Activated CD4-positive, alpha-beta T cell treated with anti-CD3 and anti-CD28 coated beads, Interleukin-2, amount 50 U/mL, for 4 hours (primary cell): ENCODE data around the gene TRAM2.

Experiments
- DNase-seq, 2 experiments: peaks; one replicate each; pipeline ENCODE4 v3.0.0-alpha.2; 2020

Gene TRAM2

GRCh38 chr6:52544602-52545405, 32.1 kb downstream of the TRAM2 start:
- no peak for DNase-seq

GRCh38 chr6:52543729-52544601, 32.9 kb downstream of the TRAM2 start:
- no peak for DNase-seq

- DNase-seq: no peak
Observed at GRCh38 chr6:52543262-52543661, 33.6 kb downstream of the TRAM2 start.

GRCh38 chr6:52541135-52541534, 35.7 kb downstream of the TRAM2 start:
- DNase-seq: no peak

GRCh38 chr6:52540286-52540902, 36.5 kb downstream of the TRAM2 start:
- DNase-seq: no peak

- DNase-seq: no peak
Observed at GRCh38 chr6:52539607-52540006, 37.3 kb downstream of the TRAM2 start.

GRCh38 chr6:52538901-52539354, 37.9 kb downstream of the TRAM2 start:
- DNase-seq: no peak

- no peak for DNase-seq
Observed at GRCh38 chr6:52538252-52538900, 38.5 kb downstream of the TRAM2 start.

- no peak for DNase-seq
Observed at GRCh38 chr6:52537001-52537753, 39.7 kb downstream of the TRAM2 start.

GRCh38 chr6:52536424-52536916, 40.4 kb downstream of the TRAM2 start:
- DNase-seq: no peak

- DNase-seq: no peak
Observed at GRCh38 chr6:52535711-52536423, 41.0 kb downstream of the TRAM2 start.

GRCh38 chr6:52534966-52535390, 41.9 kb downstream of the TRAM2 start:
- DNase-seq: no peak

- no peak for DNase-seq
Observed at GRCh38 chr6:52534363-52534762, 42.5 kb downstream of the TRAM2 start.

- DNase-seq: no peak
Observed at GRCh38 chr6:52533491-52533890, 43.4 kb downstream of the TRAM2 start.

GRCh38 chr6:52532457-52532856, 44.4 kb downstream of the TRAM2 start:
- DNase-seq: no peak

- DNase-seq: no peak
Observed at GRCh38 chr6:52531834-52532233, 45.0 kb downstream of the TRAM2 start.

- DNase-seq: no peak
Observed at GRCh38 chr6:52531396-52531795, 45.5 kb downstream of the TRAM2 start.

- no peak for DNase-seq
Observed at GRCh38 chr6:52530351-52530750, 46.5 kb downstream of the TRAM2 start.

- no peak for DNase-seq
Observed at GRCh38 chr6:52529311-52529710, 47.5 kb downstream of the TRAM2 start.

- DNase-seq: no peak
Observed at GRCh38 chr6:52527436-52527835, 49.4 kb downstream of the TRAM2 start.

- no peak for DNase-seq
Observed at GRCh38 chr6:52526634-52527033, 50.2 kb downstream of the TRAM2 start.
